Measurements from ENCODE around the gene SLC1A5. TPM values are rescaled to one million over a fixed set of nuclear protein-coding genes. Genes with fewer than 3 reads are reported as not detected.

SLC1A5 gene
- total RNA-seq, 1 experiment from 2014 or later: 104 TPM

- TF ChIP-seq TCF7L2 (IDR thresholded peaks at IDR 0.05; ENCODE audit: low read depth, low read length) (no peak), CTCF (IDR thresholded peaks at IDR 0.05) (no peak), SIN3A (IDR thresholded peaks at IDR 0.05; ENCODE audit: borderline replicate concordance, insufficient read depth, low read depth, low read length) (no peak), POLR2AphosphoS5 (IDR thresholded peaks at IDR 0.05; ENCODE audit: low read depth, low read length) (no peak)
- TF ChIP-seq, protein P1, sequence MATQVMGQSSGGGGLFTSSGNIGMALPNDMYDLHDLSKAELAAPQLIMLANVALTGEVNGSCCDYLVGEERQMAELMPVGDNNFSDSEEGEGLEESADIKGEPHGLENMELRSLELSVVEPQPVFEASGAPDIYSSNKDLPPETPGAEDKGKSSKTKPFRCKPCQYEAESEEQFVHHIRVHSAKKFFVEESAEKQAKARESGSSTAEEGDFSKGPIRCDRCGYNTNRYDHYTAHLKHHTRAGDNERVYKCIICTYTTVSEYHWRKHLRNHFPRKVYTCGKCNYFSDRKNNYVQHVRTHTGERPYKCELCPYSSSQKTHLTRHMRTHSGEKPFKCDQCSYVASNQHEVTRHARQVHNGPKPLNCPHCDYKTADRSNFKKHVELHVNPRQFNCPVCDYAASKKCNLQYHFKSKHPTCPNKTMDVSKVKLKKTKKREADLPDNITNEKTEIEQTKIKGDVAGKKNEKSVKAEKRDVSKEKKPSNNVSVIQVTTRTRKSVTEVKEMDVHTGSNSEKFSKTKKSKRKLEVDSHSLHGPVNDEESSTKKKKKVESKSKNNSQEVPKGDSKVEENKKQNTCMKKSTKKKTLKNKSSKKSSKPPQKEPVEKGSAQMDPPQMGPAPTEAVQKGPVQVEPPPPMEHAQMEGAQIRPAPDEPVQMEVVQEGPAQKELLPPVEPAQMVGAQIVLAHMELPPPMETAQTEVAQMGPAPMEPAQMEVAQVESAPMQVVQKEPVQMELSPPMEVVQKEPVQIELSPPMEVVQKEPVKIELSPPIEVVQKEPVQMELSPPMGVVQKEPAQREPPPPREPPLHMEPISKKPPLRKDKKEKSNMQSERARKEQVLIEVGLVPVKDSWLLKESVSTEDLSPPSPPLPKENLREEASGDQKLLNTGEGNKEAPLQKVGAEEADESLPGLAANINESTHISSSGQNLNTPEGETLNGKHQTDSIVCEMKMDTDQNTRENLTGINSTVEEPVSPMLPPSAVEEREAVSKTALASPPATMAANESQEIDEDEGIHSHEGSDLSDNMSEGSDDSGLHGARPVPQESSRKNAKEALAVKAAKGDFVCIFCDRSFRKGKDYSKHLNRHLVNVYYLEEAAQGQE (IDR thresholded peaks at IDR 0.05; ENCODE audit: insufficient read depth in 1 of 2, low read depth in 2 of 2, low read length in 1 of 2): no peak
- Histone ChIP-seq H3K27ac (ENCODE audit: low read length) (no peak overlapping the region), H3K4me1 (ENCODE audit: control insufficient read depth, insufficient read depth, low read length) (no peaks in the 10 kb centered on the region), H3K9me3 (ENCODE audit: control insufficient read depth, insufficient read depth, low read depth, low read length) (no peaks in the 10 kb centered on the region), H3K27me3 (ENCODE audit: control insufficient read depth, insufficient read depth, low read length) (no peaks in the 10 kb centered on the region), H3K4me3 (ENCODE audit: low read depth in 2 of 2, low read length in 2 of 2) (no peak overlapping the region), H3K36me3 (ENCODE audit: control insufficient read depth, insufficient read depth, low read length) (no peaks in the 10 kb centered on the region)
- BruUV-seq (replicated peaks): no TSS peak
- ChIA-PET CTCF (no interaction called here), POLR2A (no interaction called here)
- intact Hi-C loops (cut with micrococcal nuclease; ENCODE audit: unreplicated experiment): no loop called here
- DNase-seq (ENCODE audit: low read depth, low spot score) (no peak), ATAC-seq (no peak)
- in situ Hi-C loops (cut with HindIII; ENCODE audit: low pct_unique_long_range_greater_than_20kb, low sequenced_read_pairs): no loop called here
Observed at GRCh38 chr19:46825731-46826055, 37.3 kb upstream of the SLC1A5 start.

DNA sequence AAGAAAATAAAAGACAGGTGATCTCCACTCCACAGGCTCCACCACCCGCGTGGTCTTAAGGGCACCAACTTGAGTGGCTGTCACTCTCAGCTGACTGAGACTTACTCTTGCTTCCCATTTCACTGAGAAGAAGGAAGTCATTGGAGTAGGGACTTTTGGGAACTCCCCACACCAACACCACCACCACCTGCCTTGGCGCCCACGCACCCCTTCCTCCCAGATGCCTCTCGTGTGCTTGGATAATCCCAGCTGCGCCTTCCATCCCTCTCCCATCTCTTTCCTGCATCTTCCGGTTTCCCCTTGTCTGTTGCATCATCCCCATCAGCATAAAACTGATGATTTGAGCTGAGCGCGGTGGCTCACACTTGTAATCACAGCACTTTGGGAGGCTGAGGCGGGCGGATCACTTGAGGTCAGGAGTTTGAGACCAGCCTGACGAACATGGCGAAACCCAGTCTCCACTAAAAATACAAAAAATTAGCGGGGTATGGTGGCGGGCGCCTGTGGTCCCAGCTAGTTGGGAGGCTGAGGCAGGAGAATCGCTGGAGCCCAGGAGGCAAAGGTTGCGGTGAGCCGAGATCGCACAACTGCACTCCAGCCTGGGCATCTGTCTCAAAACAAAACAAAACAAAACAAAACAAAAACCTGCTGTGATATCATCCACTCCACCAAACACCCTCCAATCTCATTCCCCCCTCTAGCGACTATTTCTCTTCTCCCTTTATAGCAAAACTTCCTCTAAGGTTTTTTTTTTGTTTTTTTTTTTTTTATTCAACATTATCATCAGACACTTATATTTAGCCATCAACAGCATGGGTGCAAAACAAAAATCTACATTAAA is 36.7 kb upstream of the SLC1A5 start:
- TF ChIP-seq CTCF (IDR thresholded peaks at IDR 0.05): no peak
- TF ChIP-seq POLR2AphosphoS5 (IDR thresholded peaks at IDR 0.05; ENCODE audit: low read depth, low read length): no peak
- TF ChIP-seq, protein P1 (IDR thresholded peaks at IDR 0.05; ENCODE audit: insufficient read depth in 1 of 2, low read depth in 2 of 2, low read length in 1 of 2): no peak
- no peak for TF ChIP-seq SIN3A (IDR thresholded peaks at IDR 0.05; ENCODE audit: borderline replicate concordance, insufficient read depth, low read depth, low read length)
- POLR2A ChIA-PET: no interaction called here
- CTCF ChIA-PET: no interaction called here
- Histone ChIP-seq H3K4me1 (ENCODE audit: control insufficient read depth, insufficient read depth, low read length) (no peaks in the 10 kb centered on the region), H3K9me3 (ENCODE audit: control insufficient read depth, insufficient read depth, low read depth, low read length) (no peaks in the 10 kb centered on the region), H3K27ac (ENCODE audit: low read length) (no peak overlapping the region), H3K36me3 (ENCODE audit: control insufficient read depth, insufficient read depth, low read length) (no peaks in the 10 kb centered on the region), H3K4me3 (ENCODE audit: low read depth in 2 of 2, low read length in 2 of 2) (no peak overlapping the region), H3K27me3 (ENCODE audit: control insufficient read depth, insufficient read depth, low read length) (no peaks in the 10 kb centered on the region)
- BruUV-seq (replicated peaks): no TSS peak
- intact Hi-C loops (cut with micrococcal nuclease; ENCODE audit: unreplicated experiment) (no loop called here), in situ Hi-C loops (cut with HindIII; ENCODE audit: low pct_unique_long_range_greater_than_20kb, low sequenced_read_pairs) (no loop called here)
- ATAC-seq (no peak), DNase-seq (ENCODE audit: low read depth, low spot score) (no peak)

Data from Panc1 (cell line).